ENCODE measurements around the gene ITSN2.
"Not testable (repeated sequence)": the region's sequence is repeated elsewhere in the genome, so short reads cannot be mapped to it uniquely, and the experiment has no call there.

The ITSN2 gene

GRCh38 chr2:24360050-24360962 lies at the start of gene ITSN2:
Gene ITSN2, minus strand, starts transcription at chr2:24360536. Its CDS starts 32,454 bp downstream, at chr2:24328082.
- no peak for FAIRE-seq

GRCh38 chr2:24409171-24409570 lies 48.8 kb upstream of the ITSN2 start:
- no peak for FAIRE-seq

- not testable (repeated sequence) for FAIRE-seq
Measured at GRCh38 chr2:24408704-24409103, 48.4 kb upstream of the ITSN2 start.

GRCh38 chr2:24404491-24404921 lies 44.2 kb upstream of the ITSN2 start:
- FAIRE-seq = no peak

GRCh38 chr2:24403832-24404212 lies 43.5 kb upstream of the ITSN2 start:
- no peak for FAIRE-seq

GRCh38 chr2:24403168-24403831 lies 43.0 kb upstream of the ITSN2 start:
- FAIRE-seq = no peak

GRCh38 chr2:24402242-24403097 lies 42.1 kb upstream of the ITSN2 start:
- no peak for FAIRE-seq

GRCh38 chr2:24400207-24400907 lies 40.0 kb upstream of the ITSN2 start:
- no peak for FAIRE-seq

GRCh38 chr2:24399434-24400206 lies 39.3 kb upstream of the ITSN2 start:
- no peak for FAIRE-seq

- no peak for FAIRE-seq
Measured at GRCh38 chr2:24394998-24395397, 34.7 kb upstream of the ITSN2 start.

- FAIRE-seq = no peak
Measured at GRCh38 chr2:24392542-24393059, 32.3 kb upstream of the ITSN2 start.

- no peak for FAIRE-seq
Measured at GRCh38 chr2:24385366-24385765, 25.0 kb upstream of the ITSN2 start.

- no peak for FAIRE-seq
Measured at GRCh38 chr2:24382363-24383073, 22.2 kb upstream of the ITSN2 start.

GRCh38 chr2:24380820-24381219 lies 20.5 kb upstream of the ITSN2 start:
- no peak for FAIRE-seq

- no peak for FAIRE-seq
Measured at GRCh38 chr2:24375349-24376087, 15.2 kb upstream of the ITSN2 start.

GRCh38 chr2:24374301-24374700 lies 14.0 kb upstream of the ITSN2 start:
- FAIRE-seq = no peak

- no peak for FAIRE-seq
Measured at GRCh38 chr2:24372033-24372432, 11.7 kb upstream of the ITSN2 start.

- no peak for FAIRE-seq
Measured at GRCh38 chr2:24365826-24366225, 5.5 kb upstream of the ITSN2 start.

- FAIRE-seq = no peak
Measured at GRCh38 chr2:24365051-24365450, 4.7 kb upstream of the ITSN2 start.

GRCh38 chr2:24363301-24363700 lies 3.0 kb upstream of the ITSN2 start:
- no peak for FAIRE-seq

Data from islet of Langerhans (tissue), 1 donor.